ENCODE measurements around the gene RGS3.
A peak's percentile ranks its signal among the peaks of the same experiment; 100 is the strongest.
"Not testable (repeated sequence)": the region's sequence is repeated elsewhere in the genome, so short reads cannot be mapped to it uniquely, and the experiment has no call there.

Gene RGS3

GRCh38 chr9:113631137-113631765 lies 167.7 kb downstream of the RGS3 start:
- DNase-seq (ENCODE audit: extremely low read depth in 1 of 2, low read depth in 1 of 2) = no peak

GRCh38 chr9:113631871-113632665 lies 168.5 kb downstream of the RGS3 start:
- no peak for DNase-seq (ENCODE audit: extremely low read depth in 1 of 2, low read depth in 1 of 2)

GRCh38 chr9:113632776-113633590 lies 169.5 kb downstream of the RGS3 start:
- peak; percentile 9 to 48 for DNase-seq (ENCODE audit: extremely low read depth in 1 of 2, low read depth in 1 of 2)

GRCh38 chr9:113633782-113634595 lies 170.5 kb downstream of the RGS3 start:
- no peak for DNase-seq (ENCODE audit: extremely low read depth in 1 of 2, low read depth in 1 of 2)

GRCh38 chr9:113634596-113635515 lies 171.3 kb downstream of the RGS3 start:
- no peak for DNase-seq (ENCODE audit: extremely low read depth in 1 of 2, low read depth in 1 of 2)

- no peak for DNase-seq (ENCODE audit: extremely low read depth in 1 of 2, low read depth in 1 of 2)
These were observed 172.1 kb downstream of the RGS3 start for GRCh38 chr9:113635586-113635985.

GRCh38 chr9:113636165-113636564 lies 172.6 kb downstream of the RGS3 start:
- DNase-seq (ENCODE audit: extremely low read depth in 1 of 2, low read depth in 1 of 2) = no peak

- no peak for DNase-seq (ENCODE audit: extremely low read depth in 1 of 2, low read depth in 1 of 2)
These were observed 173.2 kb downstream of the RGS3 start for GRCh38 chr9:113636693-113637092.

GRCh38 chr9:113638490-113638889 lies 175.0 kb downstream of the RGS3 start:
- no peak for DNase-seq (ENCODE audit: extremely low read depth in 1 of 2, low read depth in 1 of 2)

- no peak for DNase-seq (ENCODE audit: extremely low read depth in 1 of 2, low read depth in 1 of 2)
These were observed 175.4 kb downstream of the RGS3 start for GRCh38 chr9:113638897-113639296.

- DNase-seq (ENCODE audit: extremely low read depth in 1 of 2, low read depth in 1 of 2) = not testable (repeated sequence)
These were observed 176.0 kb downstream of the RGS3 start for GRCh38 chr9:113639411-113639970.

- DNase-seq (ENCODE audit: extremely low read depth in 1 of 2, low read depth in 1 of 2) = no peak
These were observed 176.9 kb downstream of the RGS3 start for GRCh38 chr9:113640418-113640817.

- no peak for DNase-seq (ENCODE audit: extremely low read depth in 1 of 2, low read depth in 1 of 2)
These were observed 177.8 kb downstream of the RGS3 start for GRCh38 chr9:113641100-113641885.

GRCh38 chr9:113644321-113644720 lies 180.8 kb downstream of the RGS3 start:
- no peak for DNase-seq (ENCODE audit: extremely low read depth in 1 of 2, low read depth in 1 of 2)

GRCh38 chr9:113645227-113645977 lies 181.9 kb downstream of the RGS3 start:
- DNase-seq (ENCODE audit: extremely low read depth in 1 of 2, low read depth in 1 of 2) = no peak

GRCh38 chr9:113645978-113646253 lies 182.4 kb downstream of the RGS3 start:
- DNase-seq (ENCODE audit: extremely low read depth in 1 of 2, low read depth in 1 of 2) = no peak

- DNase-seq (ENCODE audit: extremely low read depth in 1 of 2, low read depth in 1 of 2) = no peak
These were observed 183.0 kb downstream of the RGS3 start for GRCh38 chr9:113646491-113646890.
